Tibial artery (tissue), 4 donors: ENCODE measurements around the gene RAG2.

Experiments
- DNase-seq, 2 donors: peaks; one replicate each; pipeline ENCODE4 v3.0.0-alpha.2; 2019
- H3K27ac ChIP-seq, 2 donors: fragments of 200-600 bp; sonication (generic) in 1 of 2; 1 replicate in 1 of 2; 2 replicates in 1 of 2; pipeline ENCODE4 v1.5.1; 2018 to 2019; ENCODE audit warnings: mild to moderate bottlenecking in 1 of 2
- H3K27me3 ChIP-seq, 2 donors: fragments of 200-600 bp; sonication (generic) in 1 of 2; one replicate each; pipeline versions ENCODE4 v1.5.1 to v1.6.0; 2016 to 2019
- H3K36me3 ChIP-seq, 3 donors: fragments of 200-600 bp; sonication (generic) in 2 of 3; one replicate each; pipeline ENCODE4 v1.5.1; 2016 to 2019; ENCODE audit warnings: mild to moderate bottlenecking in 2 of 3
- H3K4me1 ChIP-seq, 4 donors: fragments of 200-600 bp; sonication (generic) in 2 of 4; 1 replicate in 3 of 4; 2 replicates in 1 of 4; pipeline ENCODE4 v1.5.1; 2016 to 2019
- H3K4me3 ChIP-seq, 2 donors: fragments of 200-600 bp; sonication (generic) in 1 of 2; 1 replicate in 1 of 2; 2 replicates in 1 of 2; pipeline ENCODE4 v1.5.1; 2018 to 2019; ENCODE audit warnings: mild to moderate bottlenecking in 2 of 2
- H3K9me3 ChIP-seq, 3 donors: fragments of 200-600 bp; sonication (generic) in 1 of 3; one replicate each; pipeline ENCODE4 v1.5.1; 2016 to 2019
- CTCF ChIP-seq, 2 experiments: fragments of 200-600 bp in 1 of 2; fragments of 450-650 bp in 1 of 2; IDR thresholded peaks; one replicate each; pipeline ENCODE4 v1.5.1; 2017 to 2019; ENCODE audit warnings: antibody characterized with exemption in 2 of 2, mild to moderate bottlenecking in 1 of 2, moderate library complexity in 1 of 2
- intact Hi-C: fragments of 100-400 bp; cut with DNase I; formaldehyde crosslinking; loops from one replicate; pipeline ENCODE4 v1.15.0; 2023; ENCODE audit warnings: low total_unique reads

RAG2 gene

GRCh38 chr11:36609383-36609782 lies 11.3 kb upstream of the RAG2 start:
- no peak for TF ChIP-seq CTCF (IDR thresholded peaks at IDR 0.05)
- Histone ChIP-seq H3K9me3 (no peaks in the 10 kb centered on the region), H3K27me3 (no peaks in the 10 kb centered on the region), H3K4me3 (no peak overlapping the region), H3K36me3 (peaks cover 0 to 4% (median 0%) of the 10 kb centered on the region in 3 donors), H3K4me1 (no peaks in the 10 kb centered on the region), H3K27ac (no peak overlapping the region)
- no peak for DNase-seq
- intact Hi-C loops: loop anchor here (5.0 kb wide), 1 partner anchor 42 kb away; the partner anchor contains the start of gene RAG1

GRCh38 chr11:36608491-36609199 lies 10.6 kb upstream of the RAG2 start:
- TF ChIP-seq CTCF (IDR thresholded peaks at IDR 0.05): no peak
- intact Hi-C loops: loop anchor here (5.0 kb wide), 1 partner anchor 41 kb away; the partner anchor contains the start of gene RAG1
- DNase-seq: no peak
- H3K36me3 ChIP-seq: peaks cover 0 to 4% (median 0%) of the 10 kb centered on the region in 3 donors
- H3K27me3 ChIP-seq: no peaks in the 10 kb centered on the region
- H3K27ac ChIP-seq: no peak overlapping the region
- H3K4me3 ChIP-seq: no peak overlapping the region
- H3K9me3 ChIP-seq: no peaks in the 10 kb centered on the region
- H3K4me1 ChIP-seq: no peaks in the 10 kb centered on the region

GRCh38 chr11:36605221-36606216 lies 7.5 kb upstream of the RAG2 start:
- TF ChIP-seq CTCF (IDR thresholded peaks at IDR 0.05): no peak
- H3K9me3 ChIP-seq: no peaks in the 10 kb centered on the region
- no peaks in the 10 kb centered on the region for H3K27me3 ChIP-seq
- intact Hi-C loops: loop anchor here (5.0 kb wide), 1 partner anchor 38 kb away; the partner anchor contains the start of gene RAG1
- no peaks in the 10 kb centered on the region for H3K36me3 ChIP-seq
- no peak overlapping the region for H3K4me3 ChIP-seq
- H3K27ac ChIP-seq: no peak overlapping the region
- no peak for DNase-seq
- H3K4me1 ChIP-seq: no peaks in the 10 kb centered on the region

- Histone ChIP-seq H3K9me3 (no peaks in the 10 kb centered on the region), H3K4me3 (no peak overlapping the region), H3K4me1 (no peaks in the 10 kb centered on the region), H3K27me3 (no peaks in the 10 kb centered on the region), H3K27ac (no peak overlapping the region), H3K36me3 (no peaks in the 10 kb centered on the region)
- DNase-seq: no peak
- no peak for TF ChIP-seq CTCF (IDR thresholded peaks at IDR 0.05)
- intact Hi-C loops: no loop called here
Observed at GRCh38 chr11:36602135-36602534, 4.1 kb upstream of the RAG2 start.

- H3K4me1 ChIP-seq: no peaks in the 10 kb centered on the region
- H3K4me3 ChIP-seq: no peak overlapping the region
- no peak overlapping the region for H3K27ac ChIP-seq
- intact Hi-C loops: no loop called here
- DNase-seq: no peak
- H3K9me3 ChIP-seq: no peaks in the 10 kb centered on the region
- no peaks in the 10 kb centered on the region for H3K36me3 ChIP-seq
- no peaks in the 10 kb centered on the region for H3K27me3 ChIP-seq
- TF ChIP-seq CTCF (IDR thresholded peaks at IDR 0.05): no peak
Observed at GRCh38 chr11:36601155-36601554, 3.1 kb upstream of the RAG2 start.
